NOMO-1 (cell line): ENCODE measurements around the gene DVL3.
"Not testable (repeated sequence)": the region's sequence is repeated elsewhere in the genome, so short reads cannot be mapped to it uniquely, and the experiment has no call there.

Experiments
- DNase-seq, 2 experiments: peaks; one replicate each; lab custom pipeline; 2025; ENCODE audit not compliant: unreplicated experiment in 2 of 2; lab: John Stamatoyannopoulos, UW

Gene DVL3

GRCh38 chr3:184155644-184156521, 706 bp downstream of the DVL3 start:
- peak; percentile 61 to 62 for DNase-seq

GRCh38 chr3:184156522-184156955, 1.4 kb downstream of the DVL3 start:
- DNase-seq, result no peak

GRCh38 chr3:184157206-184157605, 2.0 kb downstream of the DVL3 start:
- DNase-seq, result no peak

- no peak for DNase-seq
Measured at GRCh38 chr3:184158404-184158803, 3.2 kb downstream of the DVL3 start.

- DNase-seq, result no peak
Measured at GRCh38 chr3:184160456-184160855, 5.3 kb downstream of the DVL3 start.

GRCh38 chr3:184162571-184163070, 7.4 kb downstream of the DVL3 start:
- DNase-seq, result not testable (repeated sequence)

- DNase-seq, result no peak
Measured at GRCh38 chr3:184164648-184165330, 9.6 kb downstream of the DVL3 start.

GRCh38 chr3:184165543-184165942, 10.4 kb downstream of the DVL3 start:
- no peak for DNase-seq

- no peak for DNase-seq
Measured at GRCh38 chr3:184166671-184167070, 11.5 kb downstream of the DVL3 start.

- DNase-seq, result no peak
Measured at GRCh38 chr3:184167786-184168185, 12.6 kb downstream of the DVL3 start.

- DNase-seq, result no peak
Measured at GRCh38 chr3:184168363-184169120, 13.4 kb downstream of the DVL3 start.

- no peak for DNase-seq
Measured at GRCh38 chr3:184169896-184170875, 15.0 kb downstream of the DVL3 start.

- no peak for DNase-seq
Measured at GRCh38 chr3:184171562-184171961, 16.4 kb downstream of the DVL3 start.

- DNase-seq, result no peak
Measured at GRCh38 chr3:184172681-184173373, 17.6 kb downstream of the DVL3 start.

GRCh38 chr3:184173374-184173722, 18.2 kb downstream of the DVL3 start:
- no peak for DNase-seq

GRCh38 chr3:184174284-184174645, 19.1 kb downstream of the DVL3 start:
- no peak for DNase-seq

- peak; percentile 100 for DNase-seq
Measured at GRCh38 chr3:184174646-184175492, 19.7 kb downstream of the DVL3 start, which contains the start of gene AP2M1. TSS of gene AP2M1 (plus strand) at chr3:184174855. CDS start at chr3:184176994, 2,139 bp downstream.

GRCh38 chr3:184175506-184175905, 20.3 kb downstream of the DVL3 start:
- no peak for DNase-seq
